ENCODE measurements around the gene VASP. TPM values are rescaled to one million over a fixed set of nuclear protein-coding genes. Genes with fewer than 3 reads are reported as not detected.

Gene VASP
- total and polyA plus RNA-seq, 3 donors from 2014 or later = 37.7 to 57.9 (median 52.7) TPM

DNA sequence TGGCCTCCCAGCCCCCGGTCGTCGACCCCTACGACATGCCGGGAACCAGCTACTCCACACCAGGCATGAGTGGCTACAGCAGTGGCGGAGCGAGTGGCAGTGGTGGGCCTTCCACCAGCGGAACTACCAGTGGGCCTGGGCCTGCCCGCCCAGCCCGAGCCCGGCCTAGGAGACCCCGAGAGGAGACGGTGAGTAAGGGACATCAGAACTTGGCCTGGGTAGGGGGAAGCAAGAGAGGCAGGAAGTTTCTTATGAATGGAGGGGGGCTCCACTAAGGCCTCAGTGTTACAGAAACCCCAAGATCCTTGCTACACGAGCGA, 36.6 kb upstream of the VASP start:
- Histone ChIP-seq H3K27ac (no peak overlapping the region), H3K4me3 (no peak overlapping the region)
- TF ChIP-seq POLR2A (IDR thresholded peaks at IDR 0.05) = no peak
- TF ChIP-seq, protein P1, sequence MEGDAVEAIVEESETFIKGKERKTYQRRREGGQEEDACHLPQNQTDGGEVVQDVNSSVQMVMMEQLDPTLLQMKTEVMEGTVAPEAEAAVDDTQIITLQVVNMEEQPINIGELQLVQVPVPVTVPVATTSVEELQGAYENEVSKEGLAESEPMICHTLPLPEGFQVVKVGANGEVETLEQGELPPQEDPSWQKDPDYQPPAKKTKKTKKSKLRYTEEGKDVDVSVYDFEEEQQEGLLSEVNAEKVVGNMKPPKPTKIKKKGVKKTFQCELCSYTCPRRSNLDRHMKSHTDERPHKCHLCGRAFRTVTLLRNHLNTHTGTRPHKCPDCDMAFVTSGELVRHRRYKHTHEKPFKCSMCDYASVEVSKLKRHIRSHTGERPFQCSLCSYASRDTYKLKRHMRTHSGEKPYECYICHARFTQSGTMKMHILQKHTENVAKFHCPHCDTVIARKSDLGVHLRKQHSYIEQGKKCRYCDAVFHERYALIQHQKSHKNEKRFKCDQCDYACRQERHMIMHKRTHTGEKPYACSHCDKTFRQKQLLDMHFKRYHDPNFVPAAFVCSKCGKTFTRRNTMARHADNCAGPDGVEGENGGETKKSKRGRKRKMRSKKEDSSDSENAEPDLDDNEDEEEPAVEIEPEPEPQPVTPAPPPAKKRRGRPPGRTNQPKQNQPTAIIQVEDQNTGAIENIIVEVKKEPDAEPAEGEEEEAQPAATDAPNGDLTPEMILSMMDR (IDR thresholded peaks at IDR 0.05) = no peak

DNA sequence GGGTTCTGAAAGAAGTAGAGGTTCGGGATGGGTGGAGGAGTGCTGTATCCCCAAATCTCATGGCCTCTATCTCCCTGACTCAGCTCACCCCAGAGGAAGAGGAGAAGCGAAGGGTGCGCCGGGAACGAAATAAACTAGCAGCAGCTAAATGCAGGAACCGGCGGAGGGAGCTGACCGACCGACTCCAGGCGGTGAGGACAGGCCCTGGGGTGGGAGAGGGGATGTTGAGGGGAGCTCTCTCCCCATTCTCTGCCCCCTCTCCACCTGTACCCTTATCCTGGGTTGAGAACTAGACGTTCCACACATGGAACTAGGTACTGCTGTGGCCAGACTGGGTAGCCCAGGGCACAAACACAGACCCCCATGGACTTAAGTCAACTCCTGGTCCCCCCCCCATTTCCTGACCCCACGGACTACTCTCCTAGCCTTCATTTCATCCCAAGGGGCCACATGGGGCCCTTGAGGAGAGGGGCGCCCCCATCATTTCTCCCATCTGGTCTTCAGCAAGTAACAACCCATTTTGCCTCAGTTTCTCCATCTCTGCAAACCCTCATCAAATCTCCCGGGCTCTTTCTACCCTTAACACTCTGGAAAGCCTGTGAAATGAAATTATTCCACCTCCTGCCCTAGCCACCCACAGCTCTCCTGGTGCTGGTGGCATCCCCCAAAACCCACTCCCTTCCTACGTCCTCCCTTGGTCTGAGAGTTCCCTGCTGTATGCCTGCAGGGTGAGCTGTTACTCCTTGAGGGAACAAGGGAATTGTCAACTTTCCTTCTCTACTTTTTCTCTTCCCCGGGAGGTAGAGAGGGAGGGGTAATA, 36.0 kb upstream of the VASP start:
- Histone ChIP-seq H3K4me3 (no peak overlapping the region), H3K27me3 (no peaks in the 10 kb centered on the region), H3K4me1 (peaks cover 22% of the 10 kb centered on the region), H3K36me3 (ENCODE audit: low read depth, missing control alignments) (no peaks in the 10 kb centered on the region), H3K27ac (no peak overlapping the region), H3K9me3 (no peaks in the 10 kb centered on the region)
- TF ChIP-seq, protein P1 (IDR thresholded peaks at IDR 0.05) = no peak
- no peak for TF ChIP-seq POLR2A (IDR thresholded peaks at IDR 0.05)
- DNase-seq = no peak
- intact Hi-C loops (cut with DNase I; ENCODE audit: low total_unique reads) = no loop called here
- 65 to 78% methylated on average over 16 of the region's 16 CpGs for WGBS, 2 donors

More for the DNA sequence above, 36.6 kb upstream of the VASP start:
- DNase-seq = no peak
- peaks cover 22% of the 10 kb centered on the region for H3K4me1 ChIP-seq
- 58 to 78% methylated on average over 9 to 15 of the region's 15 CpGs for WGBS, 2 donors
- intact Hi-C loops (cut with DNase I; ENCODE audit: low total_unique reads) = no loop called here
- H3K27me3 ChIP-seq = no peaks in the 10 kb centered on the region
- no peaks in the 10 kb centered on the region for H3K9me3 ChIP-seq
- no peaks in the 10 kb centered on the region for H3K36me3 ChIP-seq (ENCODE audit: low read depth, missing control alignments)

DNA sequence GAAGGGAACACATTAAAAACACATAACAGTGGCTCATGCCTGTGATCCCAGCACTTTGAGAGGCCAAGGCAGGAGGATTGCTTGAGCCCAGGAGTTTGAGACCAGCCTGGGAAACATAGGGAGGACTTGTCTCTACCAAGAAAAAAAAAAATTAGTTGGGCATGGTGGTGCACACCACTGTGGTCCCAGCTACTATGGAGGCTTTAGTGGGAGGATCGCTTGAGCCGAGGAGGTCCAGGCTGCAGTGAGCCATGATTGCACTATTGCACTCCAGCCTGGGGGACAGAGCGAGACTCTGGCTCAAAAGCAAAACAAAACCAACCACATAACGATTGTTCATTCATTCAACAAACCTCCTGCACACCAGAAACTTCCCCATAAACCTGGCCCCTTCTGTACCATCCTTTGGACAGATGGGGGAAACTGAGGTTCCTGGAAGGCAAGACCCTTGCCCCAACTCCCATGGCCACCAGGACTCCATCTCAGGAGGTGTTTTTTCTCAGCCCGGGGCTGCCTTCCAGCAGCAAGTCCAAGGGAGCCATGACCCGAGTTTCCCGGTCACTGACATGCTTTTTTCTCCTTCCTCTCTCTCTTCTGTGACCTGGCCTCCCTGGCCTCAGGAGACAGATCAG, 35.2 kb upstream of the VASP start:
- TF ChIP-seq POLR2A (IDR thresholded peaks at IDR 0.05) = no peak
- TF ChIP-seq, protein P1 (IDR thresholded peaks at IDR 0.05) = no peak
- Histone ChIP-seq H3K4me1 (peaks cover 22% of the 10 kb centered on the region), H3K27me3 (no peaks in the 10 kb centered on the region), H3K27ac (no peak overlapping the region), H3K9me3 (no peaks in the 10 kb centered on the region), H3K4me3 (no peak overlapping the region), H3K36me3 (ENCODE audit: low read depth, missing control alignments) (no peaks in the 10 kb centered on the region)
- WGBS, 2 donors = 43 to 44% methylated on average over 7 of the region's 7 CpGs
- DNase-seq = no peak
- intact Hi-C loops (cut with DNase I; ENCODE audit: low total_unique reads) = no loop called here

DNA sequence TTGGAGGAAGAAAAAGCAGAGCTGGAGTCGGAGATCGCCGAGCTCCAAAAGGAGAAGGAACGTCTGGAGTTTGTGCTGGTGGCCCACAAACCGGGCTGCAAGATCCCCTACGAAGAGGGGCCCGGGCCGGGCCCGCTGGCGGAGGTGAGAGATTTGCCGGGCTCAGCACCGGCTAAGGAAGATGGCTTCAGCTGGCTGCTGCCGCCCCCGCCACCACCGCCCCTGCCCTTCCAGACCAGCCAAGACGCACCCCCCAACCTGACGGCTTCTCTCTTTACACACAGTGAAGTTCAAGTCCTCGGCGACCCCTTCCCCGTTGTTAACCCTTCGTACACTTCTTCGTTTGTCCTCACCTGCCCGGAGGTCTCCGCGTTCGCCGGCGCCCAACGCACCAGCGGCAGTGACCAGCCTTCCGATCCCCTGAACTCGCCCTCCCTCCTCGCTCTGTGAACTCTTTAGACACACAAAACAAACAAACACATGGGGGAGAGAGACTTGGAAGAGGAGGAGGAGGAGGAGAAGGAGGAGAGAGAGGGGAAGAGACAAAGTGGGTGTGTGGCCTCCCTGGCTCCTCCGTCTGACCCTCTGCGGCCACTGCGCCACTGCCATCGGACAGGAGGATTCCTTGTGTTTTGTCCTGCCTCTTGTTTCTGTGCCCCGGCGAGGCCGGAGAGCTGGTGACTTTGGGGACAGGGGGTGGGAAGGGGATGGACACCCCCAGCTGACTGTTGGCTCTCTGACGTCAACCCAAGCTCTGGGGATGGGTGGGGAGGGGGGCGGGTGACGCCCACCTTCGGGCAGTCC, 34.5 kb upstream of the VASP start:
- TF ChIP-seq, protein P1 (IDR thresholded peaks at IDR 0.05) = no peak
- no peak for TF ChIP-seq POLR2A (IDR thresholded peaks at IDR 0.05)
- no peaks in the 10 kb centered on the region for H3K27me3 ChIP-seq

More for the DNA sequence above, 34.5 kb upstream of the VASP start:
- no peaks in the 10 kb centered on the region for H3K9me3 ChIP-seq
- 15 to 17% methylated on average over 34 to 44 of the region's 44 CpGs for WGBS, 2 donors
- no peak overlapping the region for H3K4me3 ChIP-seq
- no peak overlapping the region for H3K27ac ChIP-seq
- peaks cover 22% of the 10 kb centered on the region for H3K4me1 ChIP-seq
- no peaks in the 10 kb centered on the region for H3K36me3 ChIP-seq (ENCODE audit: low read depth, missing control alignments)
- DNase-seq = no peak
- intact Hi-C loops (cut with DNase I; ENCODE audit: low total_unique reads) = no loop called here

All from testis (tissue), 3 donors.